Naive thymus-derived CD4-positive, alpha-beta T cell (primary cell): ENCODE measurements around the gene ZNF488. TPM values are rescaled to one million over a fixed set of nuclear protein-coding genes. Genes with fewer than 3 reads are reported as not detected.

ENCODE experiments used
- polyA plus RNA-seq, 2 donors: library from polyadenylated mRNA; unstranded; fragments of 300-500 nt; fragmentation: Illumina TruSeq; gene quantifications; one replicate each; pipeline ENCODE4 v1.2.3, GENCODE V29; 2021
- total RNA-seq, 6 experiments: library from RNA in 5 of 6; stranded (reverse) in 5 of 6; gene quantifications; 1 replicate in 5 of 6; 2 replicates in 1 of 6; pipeline ENCODE4 v1.2.3 and lab custom pipeline; 2021 to 2026

ZNF488 gene
- total and polyA plus RNA-seq, 7 experiments from 2014 or later, result 0.12 TPM; not detected in 6

Other genes starting within 250 kb of the ZNF488 start
- gene GDF10, start 84.1 kb downstream of the ZNF488 start, total RNA-seq, result 1 to 10 TPM in 2 of 5 experiments, under 1 TPM in 2, not detected in 1; 0.16 to 1.6 (median 0.80) TPM
- gene GDF10, start 84.1 kb downstream of the ZNF488 start, polyA plus RNA-seq, result under 1 TPM; 0.69 to 0.82 TPM
- not detected for gene GDF2, start 61.8 kb downstream of the ZNF488 start, total RNA-seq
- gene GDF2, start 61.8 kb downstream of the ZNF488 start, polyA plus RNA-seq, result not detected
- not detected for gene RBP3, start 35.9 kb downstream of the ZNF488 start, total RNA-seq
- gene RBP3, start 35.9 kb downstream of the ZNF488 start, polyA plus RNA-seq, result not detected
- under 1 TPM in 1 of 5 experiments, not detected in 4; 0.63 TPM for gene ANXA8, start 99.8 kb upstream of the ZNF488 start, total RNA-seq
- not detected for gene ANXA8, start 99.8 kb upstream of the ZNF488 start, polyA plus RNA-seq
- gene FAM25G, start 107.4 kb upstream of the ZNF488 start, total RNA-seq, result not detected
- gene FAM25G, start 107.4 kb upstream of the ZNF488 start, polyA plus RNA-seq, result not detected
- gene AGAP9, start 139.3 kb upstream of the ZNF488 start, total RNA-seq, result 10 to 100 TPM in 4 of 5 experiments, 1 to 10 TPM in 1; 9.7 to 20.4 (median 15.6) TPM
- under 1 TPM; 0.19 to 0.91 TPM for gene AGAP9, start 139.3 kb upstream of the ZNF488 start, polyA plus RNA-seq